Activated T-cell treated with anti-CD3 and anti-CD28 coated beads, Interleukin-2, amount 50 U/mL, for 24 hours (primary cell): ENCODE results near the gene KCNAB1.
"Not testable (repeated sequence)": the region's sequence is repeated elsewhere in the genome, so short reads cannot be mapped to it uniquely, and the experiment has no call there.

Experiments used
- DNase-seq: peaks from one replicate; pipeline ENCODE4 v3.0.0-alpha.2; 2020
- H3K27ac Mint-ChIP-seq: 2 replicates; pipeline ENCODE4 v1.8.0; 2020; ENCODE audit warnings: mild to moderate bottlenecking, mixed read lengths
- H3K27me3 Mint-ChIP-seq: 2 replicates; pipeline ENCODE4 v1.8.0; 2020; ENCODE audit warnings: mixed read lengths
- H3K36me3 Mint-ChIP-seq: 2 replicates; pipeline ENCODE4 v1.8.0; 2020; ENCODE audit warnings: low read depth, mixed read lengths
- H3K4me1 Mint-ChIP-seq: 2 replicates; pipeline ENCODE4 v1.8.0; 2020; ENCODE audit warnings: low read depth, mixed read lengths
- H3K4me3 Mint-ChIP-seq: 2 replicates; pipeline ENCODE4 v1.8.0; 2020; ENCODE audit warnings: mild to moderate bottlenecking, moderate library complexity, mixed read lengths
- H3K9me3 Mint-ChIP-seq: 2 replicates; pipeline ENCODE4 v1.8.0; 2020; ENCODE audit warnings: mixed read lengths

Gene KCNAB1

DNA sequence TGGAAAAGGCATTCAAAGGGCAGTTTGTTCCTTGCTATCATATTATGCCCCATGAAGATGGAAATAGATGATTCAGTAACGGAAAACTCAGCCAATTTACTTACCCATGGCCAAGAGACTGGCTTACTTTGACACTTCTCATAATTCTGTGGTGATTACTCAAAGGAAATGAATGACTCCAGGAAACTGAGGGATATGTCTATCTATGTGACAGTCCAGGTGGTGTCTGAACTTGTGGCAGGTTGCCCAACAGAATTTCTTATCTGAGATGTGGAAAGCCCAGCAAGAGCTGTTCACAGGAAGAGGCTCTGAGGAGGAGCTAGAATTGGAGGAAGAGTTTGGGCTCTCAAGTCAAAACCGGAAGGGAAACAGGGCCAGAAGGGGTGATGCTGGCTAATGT is 91.2 kb downstream of the KCNAB1 start:
- H3K27ac Mint-ChIP-seq, result no peak overlapping the region
- no peaks in the 10 kb centered on the region for H3K36me3 Mint-ChIP-seq
- no peak overlapping the region for H3K4me3 Mint-ChIP-seq
- DNase-seq, result no peak
- peaks cover 31% of the 10 kb centered on the region for H3K27me3 Mint-ChIP-seq
- H3K4me1 Mint-ChIP-seq, result peaks cover 2% of the 10 kb centered on the region
- H3K9me3 Mint-ChIP-seq, result no peaks in the 10 kb centered on the region

DNA sequence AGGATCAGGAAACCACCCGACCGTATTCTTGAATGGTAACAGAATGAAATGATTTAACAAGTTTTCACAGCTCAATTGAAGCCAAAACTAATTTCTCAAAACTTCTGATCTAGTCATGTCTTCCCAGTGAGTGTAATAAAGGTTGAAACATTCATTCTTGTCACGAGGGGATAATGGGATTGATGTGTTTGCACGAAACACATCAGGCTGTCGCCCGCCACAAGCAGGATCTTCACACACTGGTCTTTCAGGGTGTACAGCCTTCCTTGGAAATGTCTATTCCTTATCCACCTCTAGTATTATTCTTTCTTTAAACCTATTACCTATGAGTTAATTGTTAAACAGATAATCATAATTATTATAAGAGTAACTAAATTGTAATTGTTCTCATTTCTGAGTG is 94.3 kb downstream of the KCNAB1 start:
- Mint-ChIP-seq H3K27me3 (peaks cover 41% of the 10 kb centered on the region), H3K4me3 (no peak overlapping the region), H3K4me1 (peaks cover 2% of the 10 kb centered on the region), H3K36me3 (no peaks in the 10 kb centered on the region), H3K9me3 (no peaks in the 10 kb centered on the region), H3K27ac (no peak overlapping the region)
- no peak for DNase-seq

DNA sequence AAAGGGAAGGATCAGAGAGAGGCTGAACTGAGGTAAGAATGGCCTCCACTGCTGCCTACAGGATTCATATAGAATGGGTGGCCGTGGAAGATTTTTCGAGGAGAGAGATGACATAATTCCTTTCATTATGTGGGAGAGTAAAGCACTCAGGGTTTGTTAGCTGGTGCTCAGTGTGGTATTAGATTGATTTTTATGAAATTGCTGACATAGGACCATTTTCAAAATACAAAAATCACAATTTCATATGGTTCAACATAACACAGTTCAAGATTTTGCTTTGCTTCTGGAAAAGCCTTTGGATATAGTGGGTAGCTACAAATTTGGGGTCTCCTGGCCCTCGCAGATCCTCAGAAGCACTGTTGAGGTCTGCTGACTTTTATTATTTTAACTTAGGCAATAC is 95.4 kb downstream of the KCNAB1 start:
- no peak for DNase-seq
- peaks cover 2% of the 10 kb centered on the region for H3K4me1 Mint-ChIP-seq
- no peaks in the 10 kb centered on the region for H3K36me3 Mint-ChIP-seq
- no peaks in the 10 kb centered on the region for H3K9me3 Mint-ChIP-seq
- H3K27me3 Mint-ChIP-seq, result peaks cover 47% of the 10 kb centered on the region
- H3K4me3 Mint-ChIP-seq, result no peak overlapping the region
- H3K27ac Mint-ChIP-seq, result no peak overlapping the region

- no peaks in the 10 kb centered on the region for H3K9me3 Mint-ChIP-seq
- peaks cover 44% of the 10 kb centered on the region for H3K27me3 Mint-ChIP-seq
- no peak for DNase-seq
- no peak overlapping the region for H3K27ac Mint-ChIP-seq
- no peak overlapping the region for H3K4me3 Mint-ChIP-seq
- peaks cover 2% of the 10 kb centered on the region for H3K4me1 Mint-ChIP-seq
- no peaks in the 10 kb centered on the region for H3K36me3 Mint-ChIP-seq
Measured at GRCh38 chr3:156216216-156216615, 95.8 kb downstream of the KCNAB1 start.

DNA sequence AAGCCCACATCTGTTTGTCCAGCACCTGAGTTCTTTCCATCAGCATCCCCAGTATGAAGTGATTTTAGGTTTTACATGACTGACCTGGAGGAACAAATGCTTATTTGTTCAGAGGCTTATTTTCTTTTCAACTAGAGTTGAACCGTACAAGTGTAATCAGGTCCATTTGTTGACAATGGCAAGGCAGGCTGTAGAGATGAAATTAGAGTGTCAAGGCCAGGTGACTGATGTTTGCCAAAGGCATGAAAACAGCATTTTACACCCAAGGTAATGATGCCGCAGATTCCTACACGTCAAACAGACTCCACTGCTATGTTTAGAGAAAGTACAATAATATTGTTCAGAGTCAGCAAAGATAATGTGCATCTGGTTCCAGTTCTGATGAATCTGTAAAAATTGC is 96.5 kb downstream of the KCNAB1 start:
- Mint-ChIP-seq H3K27me3 (peaks cover 47% of the 10 kb centered on the region), H3K9me3 (no peaks in the 10 kb centered on the region), H3K4me3 (no peak overlapping the region), H3K36me3 (no peaks in the 10 kb centered on the region), H3K4me1 (no peaks in the 10 kb centered on the region), H3K27ac (no peak overlapping the region)
- DNase-seq, result no peak

DNA sequence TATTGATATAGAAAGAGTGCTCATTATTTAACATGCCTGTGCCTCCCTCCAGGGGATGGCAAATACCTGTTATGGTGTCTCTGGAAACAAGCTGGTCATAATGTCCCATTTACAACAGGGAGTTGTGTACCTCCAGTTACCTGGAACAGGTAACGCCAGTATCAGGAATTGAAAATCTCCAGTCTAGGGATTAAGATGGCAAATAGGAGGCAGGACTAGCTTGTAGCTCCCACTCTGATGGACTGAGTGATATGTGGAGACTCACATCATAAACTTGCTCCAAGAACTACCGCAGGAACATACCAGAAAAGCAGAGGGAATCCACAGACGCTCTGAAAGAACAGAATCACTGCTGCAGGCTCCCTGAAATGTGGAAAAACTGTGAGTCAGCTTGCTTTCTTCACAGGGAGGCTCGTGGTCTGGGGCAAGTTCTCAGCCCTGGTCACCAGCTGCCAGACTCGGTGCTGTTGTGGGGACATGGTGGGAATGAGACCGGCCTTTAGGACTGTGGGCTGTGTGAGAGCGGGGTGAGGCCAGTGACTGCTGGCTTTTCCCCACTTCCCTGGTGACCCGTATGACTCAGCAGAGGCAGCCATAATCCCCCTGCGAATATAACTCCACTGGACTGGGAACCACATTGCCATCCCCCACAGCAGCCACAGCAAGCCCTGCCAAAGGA is 97.4 kb downstream of the KCNAB1 start:
- no peaks in the 10 kb centered on the region for H3K4me1 Mint-ChIP-seq
- H3K27me3 Mint-ChIP-seq, result peaks cover 56% of the 10 kb centered on the region
- no peak overlapping the region for H3K4me3 Mint-ChIP-seq
- H3K9me3 Mint-ChIP-seq, result no peaks in the 10 kb centered on the region
- no peak for DNase-seq
- no peak overlapping the region for H3K27ac Mint-ChIP-seq
- H3K36me3 Mint-ChIP-seq, result no peaks in the 10 kb centered on the region

GRCh38 chr3:156218353-156218744 is 98.0 kb downstream of the KCNAB1 start:
- Mint-ChIP-seq H3K4me3 (no peak overlapping the region), H3K9me3 (no peaks in the 10 kb centered on the region), H3K4me1 (no peaks in the 10 kb centered on the region), H3K27ac (no peak overlapping the region), H3K27me3 (peaks cover 58% of the 10 kb centered on the region), H3K36me3 (no peaks in the 10 kb centered on the region)
- no peak for DNase-seq

DNA sequence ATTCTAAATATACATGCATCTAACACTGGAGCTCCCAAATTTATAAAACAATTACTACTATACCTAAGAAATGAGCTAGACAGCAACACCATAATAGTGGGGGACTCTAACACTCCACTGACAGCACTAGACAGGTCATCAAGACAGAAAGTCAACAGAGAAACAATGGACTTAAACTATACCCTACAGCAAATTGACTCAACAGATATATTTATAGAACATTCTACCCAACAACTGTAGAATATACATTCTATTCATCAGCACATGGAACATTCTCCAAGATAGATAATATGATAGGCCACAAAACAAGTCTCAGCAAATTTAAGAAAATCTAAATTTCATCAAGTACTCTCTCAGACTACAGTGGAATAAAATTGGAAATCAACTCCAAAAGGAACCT is 102.0 kb downstream of the KCNAB1 start:
- H3K4me1 Mint-ChIP-seq, H3K27ac Mint-ChIP-seq, H3K4me3 Mint-ChIP-seq, H3K9me3 Mint-ChIP-seq, H3K36me3 Mint-ChIP-seq, DNase-seq: not testable (repeated sequence)
- H3K27me3 Mint-ChIP-seq, result peaks cover 48% of the 10 kb centered on the region

DNA sequence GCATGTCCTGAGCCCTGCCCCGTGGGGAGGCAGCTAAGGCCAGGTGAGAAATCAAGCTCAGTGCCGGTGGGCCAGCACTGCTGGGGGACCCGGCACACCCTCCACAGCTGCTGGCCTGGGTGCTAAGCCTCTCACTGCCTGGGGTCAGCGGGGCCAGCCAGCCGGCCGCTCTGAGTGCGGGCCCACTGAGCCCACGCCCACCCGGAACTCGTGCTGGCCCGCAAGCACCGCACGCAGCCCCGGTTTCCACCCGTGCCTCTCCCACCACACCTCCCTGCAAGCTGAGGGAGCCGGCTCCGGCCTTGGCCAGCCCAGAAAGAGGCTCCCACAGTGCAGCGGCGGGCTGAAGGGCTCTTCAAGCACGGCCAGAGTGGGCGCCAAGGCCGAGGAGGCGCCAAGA is 103.7 kb downstream of the KCNAB1 start:
- not testable (repeated sequence) for DNase-seq, H3K27ac Mint-ChIP-seq, H3K36me3 Mint-ChIP-seq, H3K9me3 Mint-ChIP-seq, H3K4me1 Mint-ChIP-seq, H3K4me3 Mint-ChIP-seq
- peaks cover 42% of the 10 kb centered on the region for H3K27me3 Mint-ChIP-seq

DNA sequence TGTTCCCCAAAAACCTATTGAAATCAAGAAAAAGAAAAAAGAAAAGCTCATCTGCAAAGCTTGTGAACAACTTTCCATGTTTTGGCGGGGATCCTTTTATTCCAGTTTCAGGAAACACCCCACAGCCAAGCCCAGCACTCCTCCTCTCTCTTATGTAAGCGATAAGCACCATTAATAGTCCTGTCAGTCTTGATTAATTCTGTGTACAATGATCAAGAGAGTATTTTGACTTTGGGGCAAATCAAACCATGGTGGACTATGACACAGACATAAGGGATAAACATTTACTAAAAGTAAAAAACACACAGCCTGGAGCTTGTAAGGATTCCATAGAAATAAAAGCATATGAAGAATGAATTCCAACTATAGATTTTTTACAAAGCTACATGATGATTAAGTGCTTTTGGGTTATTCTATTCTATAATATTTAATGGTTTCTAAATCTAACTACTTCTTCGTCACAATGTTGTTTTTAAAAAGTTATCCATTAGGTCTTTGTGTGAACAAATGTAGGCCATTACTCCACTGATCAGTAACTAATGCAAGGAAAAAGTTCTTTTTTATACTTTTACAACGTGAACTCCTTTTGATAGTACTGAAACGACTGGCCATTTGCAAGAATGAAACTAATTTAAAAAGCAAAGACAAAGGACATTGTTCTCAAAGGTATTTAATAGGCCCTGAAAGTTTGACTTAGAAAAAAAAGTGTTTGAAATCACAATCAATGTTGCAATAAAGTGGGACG is 106.5 kb downstream of the KCNAB1 start:
- H3K9me3 Mint-ChIP-seq, result no peaks in the 10 kb centered on the region
- H3K27ac Mint-ChIP-seq, result no peak overlapping the region
- no peaks in the 10 kb centered on the region for H3K4me1 Mint-ChIP-seq
- DNase-seq, result no peak
- H3K27me3 Mint-ChIP-seq, result peaks cover 31% of the 10 kb centered on the region
- H3K36me3 Mint-ChIP-seq, result no peaks in the 10 kb centered on the region
- no peak overlapping the region for H3K4me3 Mint-ChIP-seq

DNA sequence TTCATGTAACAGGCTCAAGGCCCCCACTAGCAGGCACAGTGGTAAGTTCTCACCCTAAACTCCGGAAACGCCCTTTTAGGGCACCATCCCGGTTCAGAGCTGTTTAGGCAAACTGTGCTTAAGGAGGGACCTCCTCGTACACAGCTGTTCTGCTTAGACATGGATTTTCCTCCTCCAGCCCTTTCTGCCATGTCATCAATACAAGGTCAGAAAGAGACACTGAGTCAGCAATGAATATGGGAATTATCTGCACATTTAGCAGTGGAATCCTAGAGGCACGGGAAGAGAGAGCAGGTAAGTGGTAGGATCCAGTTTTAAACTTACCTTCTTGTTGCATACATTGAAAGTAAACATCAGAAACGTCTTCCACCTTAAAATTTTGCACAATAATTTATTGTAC is 107.3 kb downstream of the KCNAB1 start:
- H3K27me3 Mint-ChIP-seq, result peaks cover 25% of the 10 kb centered on the region
- H3K36me3 Mint-ChIP-seq, result no peaks in the 10 kb centered on the region
- no peak overlapping the region for H3K27ac Mint-ChIP-seq
- no peak overlapping the region for H3K4me3 Mint-ChIP-seq
- H3K9me3 Mint-ChIP-seq, result no peaks in the 10 kb centered on the region
- DNase-seq, result no peak
- H3K4me1 Mint-ChIP-seq, result no peaks in the 10 kb centered on the region

DNA sequence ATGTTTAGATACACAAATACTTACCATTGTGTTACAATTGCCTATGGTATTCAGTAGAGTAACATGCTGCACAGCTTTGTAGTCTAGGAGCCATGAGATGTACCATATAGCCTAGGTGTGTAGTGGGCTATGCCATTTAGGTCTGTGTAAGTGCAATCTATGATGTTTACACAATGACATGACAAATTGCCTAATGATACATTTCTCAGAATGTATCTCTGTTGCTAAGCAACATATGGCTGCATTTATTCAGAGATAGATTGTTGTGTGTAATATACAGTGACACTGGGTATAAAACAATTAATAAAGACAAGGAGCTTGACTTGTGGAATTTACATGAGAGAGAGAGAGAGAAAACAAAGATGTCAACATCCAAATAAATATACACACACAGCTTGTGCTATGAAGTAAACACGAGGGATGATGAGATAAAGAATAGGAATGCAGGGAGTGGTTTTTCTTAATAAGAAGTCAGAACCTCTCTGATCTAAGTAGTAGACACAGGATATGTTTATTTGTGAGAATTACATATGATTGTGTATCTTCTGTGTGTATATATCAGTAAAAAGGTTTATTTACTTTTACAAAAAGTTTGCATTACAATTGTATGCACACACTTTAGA is 110.0 kb downstream of the KCNAB1 start:
- H3K36me3 Mint-ChIP-seq, result no peaks in the 10 kb centered on the region
- H3K27ac Mint-ChIP-seq, result no peak overlapping the region
- H3K4me3 Mint-ChIP-seq, result no peak overlapping the region
- no peaks in the 10 kb centered on the region for H3K4me1 Mint-ChIP-seq
- DNase-seq, result no peak
- H3K9me3 Mint-ChIP-seq, result no peaks in the 10 kb centered on the region
- peaks cover 33% of the 10 kb centered on the region for H3K27me3 Mint-ChIP-seq

DNA sequence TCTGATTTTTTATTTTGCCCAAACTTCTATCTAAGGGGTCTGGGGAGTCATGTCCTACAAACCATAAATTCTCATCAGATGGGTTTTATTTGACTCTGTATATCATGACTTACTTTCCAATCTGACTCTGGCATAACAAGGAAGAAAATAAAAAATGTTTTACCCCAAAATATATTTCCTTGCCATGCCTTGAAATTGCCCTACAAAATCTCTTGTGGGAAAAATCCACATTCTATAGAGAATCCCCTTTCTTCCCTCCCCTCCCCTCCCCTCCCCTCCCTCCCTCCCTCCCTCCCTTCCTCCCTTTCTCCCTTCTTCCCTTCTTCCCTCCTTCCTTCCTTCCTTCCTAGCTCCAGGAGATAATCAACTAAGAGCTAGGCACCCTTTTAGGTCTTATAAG is 110.8 kb downstream of the KCNAB1 start:
- not testable (repeated sequence) for DNase-seq, H3K27ac Mint-ChIP-seq, H3K4me1 Mint-ChIP-seq, H3K36me3 Mint-ChIP-seq, H3K9me3 Mint-ChIP-seq, H3K4me3 Mint-ChIP-seq
- peaks cover 33% of the 10 kb centered on the region for H3K27me3 Mint-ChIP-seq

DNA sequence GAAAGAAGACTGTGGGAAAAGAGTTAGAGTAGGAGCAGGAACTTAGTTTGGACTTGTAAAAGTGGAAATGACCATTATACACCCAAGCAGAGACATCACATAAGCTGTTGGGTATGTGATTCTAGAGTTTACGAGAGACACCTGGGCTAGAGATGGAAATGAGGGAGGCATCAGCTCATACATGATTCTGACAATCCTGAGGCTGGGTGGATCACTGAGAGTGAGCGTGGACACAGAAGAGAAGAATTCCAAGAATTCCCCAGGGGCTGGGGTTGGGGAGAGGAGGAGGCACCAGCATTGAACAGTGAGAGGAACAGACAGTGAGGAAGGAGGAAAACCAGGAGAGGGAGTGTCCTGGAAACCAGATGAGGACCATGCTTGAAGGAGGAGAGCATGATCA is 113.5 kb downstream of the KCNAB1 start:
- H3K4me1 Mint-ChIP-seq, result no peaks in the 10 kb centered on the region
- H3K36me3 Mint-ChIP-seq, result no peaks in the 10 kb centered on the region
- no peak overlapping the region for H3K27ac Mint-ChIP-seq
- H3K9me3 Mint-ChIP-seq, result no peaks in the 10 kb centered on the region
- DNase-seq, result no peak
- H3K27me3 Mint-ChIP-seq, result peaks cover 31% of the 10 kb centered on the region
- no peak overlapping the region for H3K4me3 Mint-ChIP-seq

DNA sequence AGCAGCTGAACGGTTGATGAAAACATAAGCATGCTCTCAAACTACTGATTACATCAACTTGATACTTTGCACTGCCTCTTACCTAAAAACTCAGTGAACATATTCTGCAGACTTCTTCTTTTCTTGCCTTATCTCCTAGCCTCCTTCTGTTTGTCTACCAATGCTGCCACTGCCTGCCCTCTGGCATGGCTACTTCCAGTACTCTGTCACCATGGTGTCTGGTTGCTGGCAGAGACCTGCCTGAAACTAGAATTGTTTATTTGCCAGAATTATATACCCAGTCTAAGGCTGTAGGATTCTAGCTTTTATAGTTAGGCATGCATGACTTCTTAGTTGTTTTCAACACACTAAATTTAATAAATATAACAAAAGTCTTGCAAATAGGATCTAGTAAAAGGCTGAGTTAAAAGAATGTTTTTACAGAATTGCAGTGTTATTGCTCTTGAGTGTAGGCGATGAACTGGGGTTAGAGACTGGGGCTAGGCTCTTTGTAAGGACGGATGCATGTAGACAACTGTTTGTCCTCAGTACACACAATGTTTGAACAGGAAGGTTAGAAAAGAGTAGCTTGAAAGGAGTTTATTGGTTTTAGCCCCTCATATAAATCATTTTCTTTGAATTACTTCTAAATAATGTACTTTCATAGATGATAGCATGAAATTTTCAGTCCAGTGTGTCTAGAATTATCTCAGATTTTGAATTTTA is 116.3 kb downstream of the KCNAB1 start:
- Mint-ChIP-seq H3K9me3 (no peaks in the 10 kb centered on the region), H3K36me3 (no peaks in the 10 kb centered on the region), H3K4me1 (no peaks in the 10 kb centered on the region), H3K4me3 (no peak overlapping the region), H3K27me3 (peaks cover 26% of the 10 kb centered on the region), H3K27ac (no peak overlapping the region)
- no peak for DNase-seq
